ENCODE data around the gene IRS2.

GRCh38 chr13:109747524-109747923 is 38.9 kb downstream of the IRS2 start:
- TF ChIP-seq POLR2A (IDR thresholded peaks at IDR 0.05) (no peak), POLR2AphosphoS5 (IDR thresholded peaks at IDR 0.05) (no peak)
- TF ChIP-seq, protein P1, sequence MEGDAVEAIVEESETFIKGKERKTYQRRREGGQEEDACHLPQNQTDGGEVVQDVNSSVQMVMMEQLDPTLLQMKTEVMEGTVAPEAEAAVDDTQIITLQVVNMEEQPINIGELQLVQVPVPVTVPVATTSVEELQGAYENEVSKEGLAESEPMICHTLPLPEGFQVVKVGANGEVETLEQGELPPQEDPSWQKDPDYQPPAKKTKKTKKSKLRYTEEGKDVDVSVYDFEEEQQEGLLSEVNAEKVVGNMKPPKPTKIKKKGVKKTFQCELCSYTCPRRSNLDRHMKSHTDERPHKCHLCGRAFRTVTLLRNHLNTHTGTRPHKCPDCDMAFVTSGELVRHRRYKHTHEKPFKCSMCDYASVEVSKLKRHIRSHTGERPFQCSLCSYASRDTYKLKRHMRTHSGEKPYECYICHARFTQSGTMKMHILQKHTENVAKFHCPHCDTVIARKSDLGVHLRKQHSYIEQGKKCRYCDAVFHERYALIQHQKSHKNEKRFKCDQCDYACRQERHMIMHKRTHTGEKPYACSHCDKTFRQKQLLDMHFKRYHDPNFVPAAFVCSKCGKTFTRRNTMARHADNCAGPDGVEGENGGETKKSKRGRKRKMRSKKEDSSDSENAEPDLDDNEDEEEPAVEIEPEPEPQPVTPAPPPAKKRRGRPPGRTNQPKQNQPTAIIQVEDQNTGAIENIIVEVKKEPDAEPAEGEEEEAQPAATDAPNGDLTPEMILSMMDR (IDR thresholded peaks at IDR 0.05), result no peak

Measured in breast epithelium (tissue), 3 donors.